GM20431 (cell line): Measurements from ENCODE around the gene SH3BP2.

Experiments
- in situ Hi-C: fragments of 300-500 bp; cut with MseI, MboI; formaldehyde crosslinking; loops from one replicate; pipeline ENCODE4 v1.15.0; 2020; ENCODE audit warnings: low sequenced_read_pairs; ENCODE audit not compliant: unreplicated experiment

The SH3BP2 gene

GRCh38 chr4:2865196-2865780, 72.4 kb downstream of the SH3BP2 start:
- in situ Hi-C loops, result no loop called here

- in situ Hi-C loops, result no loop called here
These were observed 73.4 kb downstream of the SH3BP2 start for GRCh38 chr4:2866160-2866861.

GRCh38 chr4:2866891-2867290, 74.0 kb downstream of the SH3BP2 start:
- in situ Hi-C loops, result no loop called here

GRCh38 chr4:2867758-2868491, 75.0 kb downstream of the SH3BP2 start:
- in situ Hi-C loops, result no loop called here

GRCh38 chr4:2868877-2869487, 76.1 kb downstream of the SH3BP2 start:
- in situ Hi-C loops, result no loop called here

GRCh38 chr4:2869659-2870058, 76.8 kb downstream of the SH3BP2 start:
- in situ Hi-C loops, result no loop called here

GRCh38 chr4:2870082-2870481, 77.2 kb downstream of the SH3BP2 start:
- in situ Hi-C loops, result no loop called here

GRCh38 chr4:2871466-2871865, 78.6 kb downstream of the SH3BP2 start:
- in situ Hi-C loops, result no loop called here

GRCh38 chr4:2871911-2872310, 79.0 kb downstream of the SH3BP2 start:
- in situ Hi-C loops, result no loop called here

GRCh38 chr4:2873329-2873728, 80.4 kb downstream of the SH3BP2 start:
- in situ Hi-C loops, result no loop called here

- in situ Hi-C loops, result no loop called here
These were observed 82.0 kb downstream of the SH3BP2 start for GRCh38 chr4:2874861-2875260.

- in situ Hi-C loops, result no loop called here
These were observed 82.7 kb downstream of the SH3BP2 start for GRCh38 chr4:2875556-2875955.

GRCh38 chr4:2878346-2878745, 85.5 kb downstream of the SH3BP2 start:
- in situ Hi-C loops, result no loop called here

GRCh38 chr4:2879026-2879425, 86.1 kb downstream of the SH3BP2 start:
- in situ Hi-C loops, result no loop called here

GRCh38 chr4:2881431-2881830, 88.5 kb downstream of the SH3BP2 start:
- in situ Hi-C loops, result no loop called here

GRCh38 chr4:2882341-2882740, 89.5 kb downstream of the SH3BP2 start:
- in situ Hi-C loops, result no loop called here

GRCh38 chr4:2886161-2886560, 93.3 kb downstream of the SH3BP2 start:
- in situ Hi-C loops, result no loop called here

GRCh38 chr4:2886622-2887021, 93.7 kb downstream of the SH3BP2 start:
- in situ Hi-C loops, result no loop called here

- in situ Hi-C loops, result no loop called here
These were observed 94.5 kb downstream of the SH3BP2 start for GRCh38 chr4:2887343-2887742.

- in situ Hi-C loops, result no loop called here
These were observed 96.0 kb downstream of the SH3BP2 start for GRCh38 chr4:2888886-2889285.
